HEK293 (cell line): ENCODE data around the gene HIKESHI.

Source experiments
- CTCF ChIA-PET: fragments of 350-600 bp; formaldehyde crosslinking; extraction: SDS; loops from one replicate; lab custom pipeline; 2021; ENCODE audit warnings: antibody characterized with exemption; lab: Yijun Ruan, JAX
- POLR2A ChIA-PET: fragments of 300-600 bp; formaldehyde crosslinking; extraction: SDS; loops from one replicate; lab custom pipeline; 2020; ENCODE audit warnings: antibody characterized with exemption, inconsistent platforms; lab: Yijun Ruan, JAX
- H3K27ac ChIP-seq: fragments of 200-500 bp; sonication (Bioruptor generic); 2 replicates; pipeline ENCODE4 v1.5.1; 2014; ENCODE audit warnings: low read depth, low read length, control low read depth, inconsistent platforms; ENCODE audit errors: extremely low read depth
- H3K36me3 ChIP-seq, 2 experiments: fragments of 200-500 bp in 1 of 2; sonication (Bioruptor generic) in 1 of 2; 1 replicate in 1 of 2; 2 replicates in 1 of 2; pipeline ENCODE4 v1.5.1; 2014 to 2017; ENCODE audit warnings: inconsistent platforms in 2 of 2, low read length in 2 of 2; ENCODE audit not compliant: control insufficient read depth in 2 of 2, insufficient read depth in 1 of 2
- H3K4me1 ChIP-seq: fragments of 200-500 bp; sonication (Bioruptor generic); 2 replicates; pipeline ENCODE4 v1.5.1; 2014; ENCODE audit warnings: mild to moderate bottlenecking, low read length, inconsistent platforms; ENCODE audit not compliant: control insufficient read depth, insufficient read depth
- H3K4me3 ChIP-seq: 2 replicates; pipeline ENCODE4 v1.5.1; 2011; ENCODE audit warnings: low read depth, mild to moderate bottlenecking, control low read depth, low read length, moderate library complexity
- H3K9me3 ChIP-seq: fragments of 200-500 bp; sonication (Bioruptor generic); 2 replicates; pipeline ENCODE4 v1.5.1; 2014; ENCODE audit warnings: low read depth, low read length, inconsistent platforms; ENCODE audit not compliant: control insufficient read depth, insufficient read depth
- BCL11B ChIP-seq: fragments of 450-650 bp; formaldehyde crosslinking; IDR thresholded peaks from 2 replicates; pipeline ENCODE4 v1.5.1; 2016; ENCODE audit warnings: low read depth, missing biosample characterization, missing genetic modification characterization
- GLI2 ChIP-seq: fragments of 450-650 bp; formaldehyde crosslinking; IDR thresholded peaks from 2 replicates; pipeline ENCODE4; 2017; ENCODE audit warnings: missing biosample characterization, missing genetic modification characterization, low read depth, borderline replicate concordance
- GLIS2 ChIP-seq: fragments of 450-650 bp; formaldehyde crosslinking; IDR thresholded peaks from 2 replicates; pipeline ENCODE4 v1.5.1; 2016; ENCODE audit warnings: missing biosample characterization, missing genetic modification characterization
- PRDM6 ChIP-seq: fragments of 450-650 bp; formaldehyde crosslinking; IDR thresholded peaks from 2 replicates; pipeline ENCODE4 v1.5.1; 2017; ENCODE audit warnings: missing biosample characterization, missing genetic modification characterization
- SCRT1 ChIP-seq: fragments of 450-650 bp; formaldehyde crosslinking; IDR thresholded peaks from 2 replicates; pipeline ENCODE4 v1.5.1; 2016; ENCODE audit warnings: missing biosample characterization, missing genetic modification characterization, borderline replicate concordance
- ZBTB21 ChIP-seq: fragments of 450-650 bp; formaldehyde crosslinking; IDR thresholded peaks from 2 replicates; pipeline ENCODE4 v1.5.1; 2017; ENCODE audit warnings: missing biosample characterization, missing genetic modification characterization
- ZBTB49 ChIP-seq: fragments of 450-650 bp; formaldehyde crosslinking; IDR thresholded peaks from 2 replicates; pipeline ENCODE4 v1.5.1; 2016; ENCODE audit warnings: missing biosample characterization, missing genetic modification characterization, low read depth
- ZFP41 ChIP-seq: fragments of 450-650 bp; formaldehyde crosslinking; IDR thresholded peaks from 2 replicates; pipeline ENCODE4 v1.5.1; 2016; ENCODE audit warnings: missing biosample characterization, missing genetic modification characterization, borderline replicate concordance
- ZIC2 ChIP-seq: fragments of 450-650 bp; formaldehyde crosslinking; IDR thresholded peaks from 2 replicates; pipeline ENCODE4 v1.5.1; 2016; ENCODE audit warnings: missing biosample characterization, missing genetic modification characterization
- ZNF155 ChIP-seq: fragments of 450-650 bp; formaldehyde crosslinking; IDR thresholded peaks from 2 replicates; pipeline ENCODE4 v1.5.1; 2016; ENCODE audit warnings: missing biosample characterization, missing genetic modification characterization
- ZNF169 ChIP-seq: fragments of 450-650 bp; formaldehyde crosslinking; IDR thresholded peaks from 2 replicates; pipeline ENCODE4 v1.5.1; 2016; ENCODE audit warnings: missing biosample characterization, missing genetic modification characterization
- ZNF335 ChIP-seq: fragments of 450-650 bp; formaldehyde crosslinking; conservative IDR thresholded peaks from 2 replicates; pipeline ENCODE4 v1.5.1; 2016; ENCODE audit warnings: missing biosample characterization, missing genetic modification characterization
- ZNF449 ChIP-seq: fragments of 450-650 bp; formaldehyde crosslinking; IDR thresholded peaks from 2 replicates; pipeline ENCODE4 v1.5.1; 2017; ENCODE audit warnings: missing biosample characterization, mild to moderate bottlenecking, missing genetic modification characterization, moderate library complexity
- ZNF48 ChIP-seq: fragments of 450-650 bp; formaldehyde crosslinking; IDR thresholded peaks from 2 replicates; pipeline ENCODE4 v1.5.1; 2016; ENCODE audit warnings: missing biosample characterization, missing genetic modification characterization
- ZNF501 ChIP-seq: fragments of 450-650 bp; formaldehyde crosslinking; IDR thresholded peaks from 2 replicates; pipeline ENCODE4 v1.5.1; 2016; ENCODE audit warnings: missing biosample characterization, missing genetic modification characterization
- ZNF513 ChIP-seq: fragments of 450-650 bp; IDR thresholded peaks from 2 replicates; pipeline ENCODE4 v1.5.1; 2018; ENCODE audit warnings: missing biosample characterization, missing genetic modification characterization
- ZNF530 ChIP-seq: fragments of 450-650 bp; formaldehyde crosslinking; IDR thresholded peaks from 2 replicates; pipeline ENCODE4 v1.5.1; 2016; ENCODE audit warnings: low read depth, missing biosample characterization, missing genetic modification characterization
- ZNF561 ChIP-seq: fragments of 450-650 bp; IDR thresholded peaks from 2 replicates; pipeline ENCODE4 v1.5.1; 2018; ENCODE audit warnings: missing biosample characterization, missing genetic modification characterization, borderline replicate concordance
- ZNF571 ChIP-seq: fragments of 450-650 bp; formaldehyde crosslinking; IDR thresholded peaks from 2 replicates; pipeline ENCODE4 v1.5.0; 2017; ENCODE audit warnings: missing biosample characterization, missing genetic modification characterization
- ZNF626 ChIP-seq: fragments of 450-650 bp; sonication (Bioruptor Pico); formaldehyde crosslinking; IDR thresholded peaks from 2 replicates; pipeline ENCODE4 v1.5.1; 2018; ENCODE audit warnings: missing biosample characterization, missing genetic modification characterization, inconsistent platforms
- ZNF639 ChIP-seq: fragments of 450-650 bp; formaldehyde crosslinking; IDR thresholded peaks from 2 replicates; pipeline ENCODE4 v1.5.1; 2016; ENCODE audit warnings: missing biosample characterization, missing genetic modification characterization
- ZSCAN5A ChIP-seq: fragments of 450-650 bp; formaldehyde crosslinking; IDR thresholded peaks from 2 replicates; pipeline ENCODE4 v1.5.1; 2016; ENCODE audit warnings: missing biosample characterization, missing genetic modification characterization

Gene HIKESHI

GRCh38 chr11:86302092-86302793 is at the start of gene HIKESHI (continued):
- TF ChIP-seq ZNF639 (peak; percentile 71; the same call in 1 of the 2 replicates), BCL11B (tag by site-specific recombination) (no peak), ZBTB49 (tag by site-specific recombination) (no peak), ZSCAN5A (tag by site-specific recombination) (no peak), ZNF513 (no peak), SCRT1 (tag by site-specific recombination) (peak; percentile 88), ZNF155 (tag by site-specific recombination) (no peak), ZBTB21 (tag by site-specific recombination) (no peak; the same call in 1 of the 2 replicates), ZNF449 (tag by site-specific recombination) (peak; percentile 39; the same call in 1 of the 2 replicates), ZNF48 (no peak)

GRCh38 chr11:86255896-86256295 is 46.1 kb upstream of the HIKESHI start:
- Histone ChIP-seq H3K36me3 (peaks cover 8 to 45% of the 10 kb centered on the region in 2 experiments), H3K9me3 (no peaks in the 10 kb centered on the region), H3K4me3 (no peak overlapping the region), H3K4me1 (no peaks in the 10 kb centered on the region), H3K27ac (no peak overlapping the region)
- ChIA-PET POLR2A (no interaction called here), CTCF (no interaction called here)
- TF ChIP-seq ZNF501 (no peak), ZNF561 (no peak), GLIS2 (tag by site-specific recombination) (no peak), ZNF530 (no peak), ZNF449 (tag by site-specific recombination) (no peak), ZNF169 (tag by site-specific recombination) (no peak), ZIC2 (tag by site-specific recombination) (no peak), PRDM6 (tag by site-specific recombination) (no peak), ZNF335 (tag by site-specific recombination) (no peak), GLI2 (tag by site-specific recombination) (no peak), ZNF626 (no peak), ZFP41 (tag by site-specific recombination) (no peak), ZNF571 (tag by site-specific recombination) (no peak)
